C4-2B (cell line): ENCODE data around the gene C16orf95.

Experiments
- CTCF ChIP-seq: fragments of 450-650 bp; conservative IDR thresholded peaks from 2 replicates; pipeline ENCODE4 v1.5.1; 2017; ENCODE audit warnings: mild to moderate bottlenecking
- ZFX ChIP-seq: fragments of 450-650 bp; IDR thresholded peaks from 2 replicates; pipeline ENCODE4 v1.6.1; 2017

GRCh38 chr16:87366288-87366687 is 49.1 kb upstream of the C16orf95 start:
- TF ChIP-seq CTCF = no peak
- no peak for TF ChIP-seq ZFX
